Measurements from ENCODE around the gene SRPK3.

DNA sequence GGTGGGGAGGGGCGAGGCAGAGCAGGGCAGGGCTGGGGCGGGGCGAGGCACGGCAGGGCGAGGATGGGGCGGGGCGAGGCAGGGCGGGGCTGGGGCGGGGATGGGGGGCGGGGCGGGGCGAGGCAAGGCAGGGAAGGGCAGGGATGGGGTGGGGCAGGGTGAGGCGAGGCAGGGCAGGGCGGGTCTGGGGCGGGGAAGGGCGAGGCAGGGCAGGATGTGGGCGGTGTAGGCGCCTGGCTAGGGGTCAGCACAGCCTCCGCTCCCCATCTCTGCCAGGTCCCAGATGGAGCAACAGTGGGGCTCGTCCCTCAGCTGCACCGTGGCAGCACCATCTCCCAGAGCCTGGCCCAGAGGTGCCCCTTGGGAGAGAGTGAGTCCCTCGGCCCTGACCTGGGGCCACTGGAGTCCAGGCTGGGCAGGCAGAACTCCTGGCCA, 4.2 kb upstream of the SRPK3 start:
- TF ChIP-seq ZNF274 (IDR thresholded peaks at IDR 0.05; ENCODE audit: low read depth, low read length) (no peak), YY1 (IDR thresholded peaks at IDR 0.05; ENCODE audit: insufficient read depth, insufficient read length) (no peak), SUZ12 (IDR thresholded peaks at IDR 0.05; ENCODE audit: extremely low read depth, insufficient read depth, insufficient read length) (no peak)

Measured in NT2/D1 (cell line).